HG02852 (cell line): ENCODE results near the gene AACS.
A peak's percentile ranks its signal among the peaks of the same experiment; 100 is the strongest.
"Not testable (repeated sequence)": the region's sequence is repeated elsewhere in the genome, so short reads cannot be mapped to it uniquely, and the experiment has no call there.

Source experiments
- ATAC-seq: cut with Tn5 transposase; IDR thresholded peaks from one replicate; pipeline ENCODE4 v1.9.1; 2021; ENCODE audit warnings: mild to moderate bottlenecking, moderate library complexity; ENCODE audit not compliant: unreplicated experiment

Gene AACS, protein sequence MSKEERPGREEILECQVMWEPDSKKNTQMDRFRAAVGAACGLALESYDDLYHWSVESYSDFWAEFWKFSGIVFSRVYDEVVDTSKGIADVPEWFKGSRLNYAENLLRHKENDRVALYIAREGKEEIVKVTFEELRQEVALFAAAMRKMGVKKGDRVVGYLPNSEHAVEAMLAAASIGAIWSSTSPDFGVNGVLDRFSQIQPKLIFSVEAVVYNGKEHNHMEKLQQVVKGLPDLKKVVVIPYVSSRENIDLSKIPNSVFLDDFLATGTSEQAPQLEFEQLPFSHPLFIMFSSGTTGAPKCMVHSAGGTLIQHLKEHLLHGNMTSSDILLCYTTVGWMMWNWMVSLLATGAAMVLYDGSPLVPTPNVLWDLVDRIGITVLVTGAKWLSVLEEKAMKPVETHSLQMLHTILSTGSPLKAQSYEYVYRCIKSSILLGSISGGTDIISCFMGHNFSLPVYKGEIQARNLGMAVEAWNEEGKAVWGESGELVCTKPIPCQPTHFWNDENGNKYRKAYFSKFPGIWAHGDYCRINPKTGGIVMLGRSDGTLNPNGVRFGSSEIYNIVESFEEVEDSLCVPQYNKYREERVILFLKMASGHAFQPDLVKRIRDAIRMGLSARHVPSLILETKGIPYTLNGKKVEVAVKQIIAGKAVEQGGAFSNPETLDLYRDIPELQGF

DNA sequence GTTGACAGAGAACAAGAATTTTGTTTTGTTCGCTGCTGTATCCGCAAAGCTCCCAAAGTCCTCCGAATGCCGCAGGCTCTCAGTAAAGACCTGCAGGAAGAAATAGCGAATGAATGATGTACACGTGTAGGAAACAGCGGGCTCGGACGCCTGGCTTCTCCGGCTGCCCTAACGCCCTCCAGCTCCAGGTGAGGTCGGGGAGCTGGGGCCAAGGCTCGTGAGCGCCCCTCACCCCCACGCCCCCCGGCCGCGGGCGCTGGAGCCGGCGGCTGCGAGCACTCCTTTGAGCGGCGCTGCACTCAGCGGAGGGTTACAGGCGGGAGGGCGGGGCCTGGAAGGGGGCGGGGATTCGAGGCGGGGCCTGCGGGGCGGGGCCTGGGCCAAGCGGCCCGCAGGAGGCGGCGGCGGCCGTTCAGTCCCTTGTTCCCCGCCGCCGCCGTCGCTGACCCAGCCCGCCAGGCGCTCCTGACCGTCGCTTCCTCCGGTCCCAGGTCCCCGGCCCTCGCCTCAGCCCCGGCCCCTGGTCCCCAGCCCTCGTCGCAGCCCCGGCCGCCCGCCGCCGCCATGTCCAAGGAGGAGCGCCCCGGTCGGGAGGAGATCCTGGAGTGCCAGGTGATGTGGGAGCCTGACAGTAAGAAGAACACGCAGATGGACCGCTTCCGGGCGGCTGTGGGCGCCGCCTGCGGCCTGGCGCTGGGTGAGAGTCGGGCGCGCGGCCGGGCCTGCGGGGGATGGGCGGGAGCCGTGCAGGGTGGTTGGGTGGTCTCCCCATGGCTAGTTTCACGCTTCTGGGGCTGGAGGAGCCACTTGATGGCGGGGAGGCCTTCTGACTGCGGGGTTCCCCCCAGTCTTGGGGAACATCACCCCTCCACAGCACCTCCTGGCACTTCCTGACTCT, at the start of gene AACS:
TSS of gene AACS (plus strand) at position 415 of the 898 bp plus-strand sequence. CDS start at position 565, 150 bp downstream.
- ATAC-seq: peak; percentile 93

DNA sequence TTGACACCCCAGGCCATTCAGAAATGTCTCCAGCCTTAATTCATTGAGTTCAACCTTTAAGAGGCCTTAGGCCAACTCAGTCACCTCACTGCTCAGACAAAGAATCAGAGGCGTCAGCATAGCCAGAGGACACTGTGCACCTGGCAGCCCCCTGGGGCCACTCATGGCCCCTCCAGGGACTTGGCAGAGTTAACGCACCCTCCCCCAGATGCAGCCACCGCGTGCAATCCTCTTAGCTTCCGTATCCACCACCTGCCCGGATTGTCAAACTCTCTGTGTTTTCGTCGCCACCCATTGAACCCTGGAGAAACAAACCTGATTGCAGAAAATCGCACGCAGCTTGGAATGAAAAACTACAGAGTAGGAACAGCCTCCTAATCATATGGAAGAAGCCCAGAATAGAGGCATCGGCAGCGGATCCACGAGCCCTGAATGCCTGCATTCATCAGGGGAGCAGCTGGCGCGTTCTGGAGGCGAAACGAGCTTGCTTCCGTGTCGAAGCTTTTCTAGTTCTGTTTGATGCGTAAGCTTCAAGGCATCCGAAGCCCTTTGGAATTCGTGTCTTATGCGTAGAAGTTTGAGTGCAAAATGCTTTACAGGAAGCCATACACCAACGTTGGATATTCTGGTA, 49.4 kb upstream of the AACS start:
- no peak for ATAC-seq

DNA sequence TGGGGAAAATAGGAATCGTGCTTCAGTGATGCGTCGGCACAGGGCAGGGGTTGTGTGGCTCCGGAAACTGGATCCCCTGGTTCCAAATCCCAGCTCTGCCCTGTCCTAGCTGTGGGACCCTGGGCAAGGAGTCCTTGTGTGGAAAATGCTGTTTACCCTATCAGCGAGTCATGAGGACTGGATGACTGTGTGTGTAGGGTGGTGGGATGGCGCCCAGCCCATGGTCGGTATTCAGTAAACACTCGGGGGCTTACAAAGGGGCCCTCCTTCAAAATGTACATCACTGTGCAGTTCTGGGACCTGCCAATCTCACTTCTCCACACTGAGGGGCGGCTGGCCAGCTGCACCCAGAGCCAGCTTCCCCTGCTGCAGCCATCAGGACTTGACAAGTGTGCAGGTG, 47.4 kb upstream of the AACS start:
- no peak for ATAC-seq

DNA sequence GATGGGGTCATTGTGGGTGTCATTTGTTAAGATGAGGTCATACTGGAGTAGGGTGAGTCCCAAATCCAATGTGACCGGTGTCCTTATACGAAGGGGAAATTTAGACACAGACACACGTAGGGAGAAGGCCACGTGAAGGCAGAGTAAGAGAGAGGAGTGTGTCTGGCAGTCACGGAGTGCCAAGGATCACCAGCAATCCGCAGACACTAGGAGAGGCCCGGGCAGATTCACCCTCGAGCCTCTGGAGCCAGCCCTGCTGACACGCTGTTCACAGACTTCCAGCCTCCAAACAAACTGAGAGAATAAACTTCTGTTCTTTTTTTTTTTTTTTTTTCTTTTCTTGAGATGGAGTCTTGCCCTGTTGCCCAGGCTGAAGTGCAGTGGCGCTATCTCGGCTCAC, 46.9 kb upstream of the AACS start:
- ATAC-seq: no peak

DNA sequence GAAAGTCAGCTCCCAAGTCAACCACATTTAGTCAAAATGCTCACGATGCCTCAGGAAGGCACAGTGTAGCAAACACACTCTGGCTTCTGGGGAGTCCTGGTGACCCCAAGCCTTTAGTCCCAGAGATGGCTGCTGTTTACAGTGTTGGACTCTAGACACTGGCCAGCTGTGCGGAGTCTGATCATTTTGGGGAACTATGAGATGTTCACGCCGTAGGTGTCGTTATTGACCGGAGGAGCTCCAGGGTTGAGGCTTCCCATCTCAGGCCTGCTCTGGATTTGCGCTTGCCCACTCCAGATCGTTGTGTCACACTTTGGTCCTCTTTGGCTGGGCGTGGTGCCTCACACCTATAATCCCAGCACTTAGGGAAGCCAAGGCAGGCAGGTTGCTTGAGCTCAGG, 44.1 kb upstream of the AACS start:
- no peak for ATAC-seq

DNA sequence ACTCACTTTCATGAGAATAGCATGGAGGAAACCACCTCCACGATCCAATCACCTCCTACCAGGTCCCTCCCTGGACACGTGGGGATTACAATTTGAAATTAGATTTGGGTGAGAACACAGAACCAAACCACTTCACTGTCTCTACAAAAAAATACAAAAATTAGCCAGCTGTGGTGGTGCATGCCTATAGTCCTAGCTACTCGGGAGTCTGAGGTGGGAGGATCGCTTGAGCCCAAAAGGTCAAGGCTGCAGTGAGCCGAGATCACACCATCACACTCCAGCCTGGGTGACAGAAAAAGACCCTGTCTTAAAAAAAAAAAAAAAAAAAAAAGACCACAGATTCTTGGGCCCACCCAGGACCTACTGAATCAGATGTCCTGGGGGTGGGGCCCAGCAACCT, 43.5 kb upstream of the AACS start:
- ATAC-seq: no peak

DNA sequence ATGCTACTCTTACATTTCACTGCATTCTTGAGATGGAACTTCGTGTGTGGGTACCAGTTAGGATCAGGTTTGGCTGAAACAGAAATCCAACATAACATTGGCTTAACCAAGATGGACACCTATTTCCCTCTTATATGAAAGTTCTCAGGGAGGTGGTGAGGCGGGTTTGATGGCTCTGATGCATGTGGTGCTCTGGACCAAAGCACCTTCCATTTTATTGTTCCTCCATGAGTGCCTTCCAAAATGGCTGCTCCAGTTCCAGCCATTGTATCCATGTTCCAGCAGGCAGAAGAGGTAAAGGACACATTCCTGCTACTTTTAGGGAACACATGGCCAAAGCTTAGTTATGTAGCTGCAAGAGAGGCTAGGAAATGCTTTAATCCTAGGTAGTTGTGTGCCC, 42.2 kb upstream of the AACS start:
- ATAC-seq: no peak

DNA sequence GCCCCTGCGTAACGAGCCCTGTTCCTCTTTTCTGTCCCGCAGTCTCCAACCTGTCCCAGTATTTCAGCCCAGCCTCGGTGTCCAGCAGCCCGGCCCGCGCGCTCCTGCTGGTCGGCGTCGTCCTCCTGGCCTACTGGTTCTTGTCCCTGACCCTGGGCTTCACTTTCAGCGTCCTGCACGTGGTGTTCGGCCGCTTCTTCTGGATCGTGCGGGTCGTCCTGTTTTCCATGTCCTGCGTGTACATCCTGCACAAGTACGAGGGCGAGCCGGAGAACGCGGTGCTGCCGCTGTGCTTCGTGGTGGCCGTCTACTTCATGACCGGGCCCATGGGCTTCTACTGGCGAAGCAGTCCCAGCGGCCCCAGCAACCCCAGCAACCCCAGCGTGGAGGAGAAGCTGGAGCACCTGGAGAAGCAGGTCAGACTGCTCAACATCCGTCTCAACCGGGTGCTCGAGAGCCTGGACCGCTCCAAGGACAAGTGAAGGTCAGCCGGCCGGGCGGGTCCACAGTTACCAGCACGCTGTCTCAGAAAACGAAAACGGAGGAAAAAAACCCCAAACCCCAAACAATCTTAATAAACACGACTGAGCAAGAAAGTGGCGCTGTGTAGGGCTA, 40.2 kb upstream of the AACS start:
- no peak for ATAC-seq

DNA sequence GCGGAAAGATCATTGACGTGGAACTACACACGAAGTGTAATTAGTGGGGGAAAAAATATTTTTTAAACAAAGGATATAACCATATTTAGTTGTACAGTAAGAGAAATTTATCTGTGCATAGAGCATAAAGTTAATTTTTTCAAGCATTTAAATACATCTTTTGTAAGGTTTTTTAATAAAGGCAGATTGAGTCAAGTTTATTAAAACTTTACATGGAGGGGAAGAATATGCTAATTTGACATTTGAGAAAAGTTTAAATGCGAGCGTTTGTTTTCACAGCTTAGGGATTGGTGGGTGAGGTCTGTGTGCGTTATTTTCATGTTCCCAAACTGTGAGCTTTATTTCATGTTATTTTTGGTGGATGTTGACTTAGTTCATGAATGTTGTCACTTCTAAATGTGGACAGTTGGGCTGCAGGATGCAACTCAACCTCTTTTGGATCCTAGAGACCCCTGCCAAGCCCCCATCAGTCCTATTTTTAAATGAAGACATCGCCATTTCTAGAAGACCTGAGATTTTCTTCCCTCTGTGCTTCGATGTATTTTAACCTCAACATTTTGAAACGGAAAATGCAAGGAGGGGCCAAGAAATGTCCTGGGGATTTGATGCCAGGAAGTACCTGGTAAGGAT, 39.5 kb upstream of the AACS start:
- no peak for ATAC-seq

DNA sequence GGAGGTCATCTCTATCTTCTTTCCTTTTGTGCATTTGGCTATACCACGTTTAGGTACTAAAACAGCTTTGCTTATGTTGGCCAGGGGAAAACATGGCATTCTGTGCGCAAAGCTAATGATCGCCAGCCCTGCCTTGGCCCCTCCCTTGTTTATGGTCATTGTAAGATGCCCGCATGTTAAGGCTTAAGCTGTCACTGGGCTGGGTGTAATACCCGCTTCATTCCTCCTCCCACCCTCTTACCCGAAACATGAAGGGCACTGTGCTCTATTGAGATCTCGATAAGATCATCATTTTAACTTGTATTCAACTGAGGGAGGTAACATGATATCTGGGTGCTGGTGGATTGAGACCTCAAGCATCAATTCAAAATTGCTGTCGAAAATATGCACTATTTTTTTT, 37.1 kb upstream of the AACS start:
- no peak for ATAC-seq

DNA sequence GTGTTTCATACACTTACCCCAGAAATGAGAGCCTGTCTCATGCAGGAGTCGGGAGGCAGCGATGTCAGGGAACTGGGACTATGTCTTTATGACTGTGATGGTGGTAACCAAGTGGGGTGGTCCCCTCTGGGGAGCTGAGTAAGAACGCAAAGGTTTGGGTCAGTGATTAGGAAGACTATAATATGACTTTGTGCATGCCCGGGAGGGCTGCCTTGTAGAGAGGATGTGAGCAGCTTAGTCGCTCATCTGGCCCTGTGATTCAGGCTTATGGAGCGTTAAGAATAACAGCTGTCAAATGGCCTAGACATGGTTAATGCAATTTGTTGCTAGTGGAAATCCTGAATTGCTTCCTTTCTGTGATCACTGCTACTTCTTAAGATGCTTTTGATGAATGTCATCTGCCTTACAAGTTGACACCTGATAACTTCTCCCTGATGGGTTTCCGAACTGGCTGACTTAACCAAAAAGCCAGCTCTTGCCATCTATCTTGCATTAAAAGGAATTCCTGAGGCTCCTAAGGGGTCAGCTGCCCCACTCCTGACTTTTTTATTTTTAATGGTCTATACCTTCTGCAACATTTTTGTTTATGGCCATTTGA, 35.4 kb upstream of the AACS start:
- ATAC-seq: peak; percentile 64

DNA sequence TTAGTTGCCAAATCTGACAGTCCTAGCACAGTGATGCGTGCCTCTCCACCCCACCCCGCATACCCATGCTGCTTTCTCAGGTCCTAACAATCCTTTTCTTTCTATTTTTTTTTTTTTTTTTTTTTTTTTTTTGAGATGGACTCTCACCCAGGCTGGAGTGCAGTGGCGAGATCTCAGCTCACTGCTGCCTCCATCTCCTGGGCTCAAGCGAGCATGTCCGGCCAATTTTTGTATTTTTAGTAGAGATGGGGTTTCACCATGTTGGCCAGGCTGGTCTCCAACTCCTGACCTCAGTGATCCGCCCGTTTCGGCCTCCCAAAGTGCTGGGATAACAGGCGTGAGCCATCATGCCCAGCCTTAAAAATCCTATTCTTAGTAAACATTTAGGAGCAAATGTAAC, 33.8 kb upstream of the AACS start:
- not testable (repeated sequence) for ATAC-seq

DNA sequence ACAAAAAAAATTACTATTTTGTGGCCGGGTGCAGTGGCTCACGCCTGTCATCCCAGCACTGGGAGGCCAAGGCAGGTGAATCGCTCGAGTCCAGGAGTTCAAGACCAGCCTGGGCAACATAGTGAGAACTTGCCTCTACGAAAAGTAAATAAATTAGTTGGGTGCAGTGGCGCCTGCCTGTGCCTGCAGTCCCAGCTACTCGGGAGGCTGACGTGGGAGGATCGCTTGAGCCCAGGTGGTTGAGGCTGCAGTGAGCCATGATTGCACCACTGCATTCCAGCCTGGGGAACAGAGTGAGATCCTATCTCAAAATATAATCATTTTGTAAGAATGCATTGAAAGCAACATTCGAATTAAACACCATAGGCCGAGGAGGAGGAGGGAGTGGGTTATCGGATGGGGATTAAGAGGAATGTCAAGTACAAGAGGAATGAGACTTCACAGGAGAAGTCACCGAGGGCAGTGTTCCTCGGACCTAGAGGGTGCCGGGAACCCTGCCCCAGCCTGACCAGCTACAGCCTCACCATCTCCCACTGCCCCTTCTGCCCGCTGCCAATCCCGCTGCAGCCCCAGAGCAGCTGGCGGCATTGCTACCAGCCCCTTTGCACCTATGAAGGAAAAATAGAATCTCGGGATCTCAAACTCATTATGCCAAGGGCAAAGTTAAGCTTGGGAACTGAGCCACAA, 32.6 kb upstream of the AACS start:
- no peak for ATAC-seq

DNA sequence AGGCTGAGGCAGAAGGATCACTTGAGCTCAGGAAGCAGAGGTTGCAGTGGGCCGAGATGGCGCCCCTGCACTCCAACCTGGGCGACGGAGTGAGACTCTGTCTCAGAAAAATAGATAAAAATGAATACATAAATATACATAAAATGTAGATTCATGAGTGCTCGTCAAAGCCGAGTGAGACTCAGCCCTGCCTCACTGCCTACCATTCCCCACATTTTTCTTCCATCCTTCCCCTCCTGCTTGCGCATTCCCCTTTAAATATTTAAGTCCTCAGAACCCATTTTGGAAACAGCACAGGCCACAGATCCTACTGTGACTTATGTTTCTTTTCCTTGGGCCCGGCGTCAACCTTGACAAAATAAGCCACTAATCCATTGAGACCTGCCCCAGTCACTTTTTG, 31.9 kb upstream of the AACS start:
- ATAC-seq: no peak

DNA sequence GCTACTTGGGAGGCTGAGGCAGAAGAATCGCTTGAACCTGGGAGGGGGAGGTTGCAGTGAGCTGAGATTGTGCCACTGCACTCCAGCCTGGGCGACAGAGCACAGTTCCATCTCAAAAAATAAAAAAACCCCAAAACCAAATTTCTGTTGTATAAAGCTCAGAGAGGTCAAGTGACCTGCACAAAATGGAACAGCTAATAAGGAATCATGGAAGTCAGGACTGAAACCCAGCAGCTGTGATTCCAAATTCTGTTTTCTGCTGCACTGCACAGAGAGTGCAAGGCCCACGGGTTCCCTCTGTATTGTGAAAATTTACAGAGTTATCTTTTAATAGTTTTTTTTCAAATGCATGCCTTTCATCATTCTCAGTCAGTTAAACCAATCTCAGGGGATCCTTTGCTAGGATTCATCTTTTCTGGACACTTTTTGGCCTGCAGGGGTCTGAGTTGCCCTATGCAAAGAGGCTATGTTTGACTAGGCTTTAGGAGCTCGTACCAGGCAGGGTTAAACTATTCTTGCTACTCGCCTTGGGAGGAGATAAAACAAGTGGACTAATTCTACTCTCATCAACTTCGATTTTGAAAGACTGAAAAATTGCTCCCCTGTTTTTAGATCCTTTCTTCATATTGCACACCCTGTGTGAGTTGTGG, 26.1 kb upstream of the AACS start:
- ATAC-seq: no peak

DNA sequence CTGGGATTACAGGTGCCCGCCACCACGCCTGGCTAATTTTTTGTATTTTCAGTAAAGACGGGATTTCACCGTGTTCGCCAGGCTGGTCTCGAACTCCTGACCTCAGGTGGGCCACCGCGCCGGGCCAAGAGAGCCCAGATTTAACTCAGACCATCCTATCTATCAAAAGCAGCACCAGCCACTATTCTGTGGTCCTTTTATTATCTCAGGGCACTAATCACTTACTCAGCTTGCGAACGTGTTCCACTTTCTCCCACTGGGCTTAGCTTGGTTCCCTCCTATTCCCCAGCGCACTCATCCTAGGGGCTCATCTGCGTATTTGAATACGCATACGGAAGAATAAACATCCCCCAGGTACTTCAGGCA, 16.2 kb upstream of the AACS start:
- no peak for ATAC-seq

DNA sequence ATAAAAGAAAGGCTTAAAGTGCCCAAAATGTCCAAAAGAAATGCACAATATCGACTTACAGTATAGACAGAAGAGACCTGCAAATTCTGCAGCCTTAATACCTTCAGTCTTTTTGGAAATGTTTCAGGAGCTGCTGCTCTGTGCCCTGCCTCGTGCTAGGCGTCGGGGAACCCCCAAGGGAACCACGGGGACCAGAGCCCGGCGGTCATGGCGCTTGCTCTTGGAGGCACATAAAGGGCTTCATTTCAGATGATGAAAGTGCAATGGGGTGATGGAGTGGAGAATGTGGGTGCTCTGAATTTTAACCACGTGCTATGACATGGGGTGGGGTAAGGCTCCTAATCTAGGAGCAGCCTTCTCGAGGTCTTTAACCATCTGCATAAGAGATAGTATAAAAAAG, 14.8 kb upstream of the AACS start:
- no peak for ATAC-seq

DNA sequence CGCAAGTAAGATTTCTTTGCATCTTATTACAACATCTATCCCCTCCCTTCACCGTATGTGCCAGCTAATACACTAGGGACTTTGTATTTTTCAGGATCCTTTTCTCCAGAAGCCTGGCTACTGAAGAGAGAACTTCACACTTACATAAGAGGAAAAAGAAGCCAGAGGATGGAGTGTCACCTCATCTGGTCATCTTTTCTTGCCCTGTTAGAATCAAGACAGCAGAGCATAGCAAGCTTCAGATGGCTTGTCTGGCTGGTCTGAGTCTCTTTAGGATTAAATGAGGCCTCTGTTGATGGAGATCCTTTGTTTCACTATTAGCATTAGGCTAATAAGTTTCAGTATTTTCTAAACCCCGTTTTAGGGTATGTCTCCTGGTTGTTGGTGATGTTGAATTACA, 14.4 kb upstream of the AACS start:
- no peak for ATAC-seq

DNA sequence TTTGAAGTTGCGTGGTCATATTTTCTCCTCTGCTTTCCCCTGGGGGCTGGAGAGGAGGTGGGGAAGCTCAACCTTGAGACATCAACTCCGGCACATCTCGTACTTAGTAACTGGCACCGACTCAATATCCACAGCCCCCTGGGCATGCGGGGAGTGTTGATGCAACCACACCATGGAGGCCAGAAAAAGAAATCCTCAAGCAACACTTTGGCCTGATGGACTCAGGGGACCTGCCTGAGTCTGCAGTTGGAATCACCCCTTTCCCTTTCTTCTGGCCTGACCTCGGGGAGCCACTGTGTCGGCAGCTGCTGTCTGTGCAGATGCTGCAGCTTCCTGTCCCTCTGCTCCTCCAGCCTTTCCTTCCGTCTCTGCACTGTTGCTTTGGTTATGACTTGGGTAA, 11.4 kb upstream of the AACS start:
- no peak for ATAC-seq
